H4 (cell line): ENCODE measurements around the gene NR1I2. TPM values are rescaled to one million over a fixed set of nuclear protein-coding genes. Genes with fewer than 3 reads are reported as not detected.

Experiments
- DNase-seq: peaks from one replicate; pipeline ENCODE4 v3.0.0-alpha.2; 2015; ENCODE audit warnings: low spot score
- total RNA-seq: library from RNA; depleted of rRNA; stranded (reverse); fragments of >200 nt; shearing (Covaris generic); gene quantifications from 2 replicates; pipeline ENCODE4 v1.2.3, GENCODE V29; 2014; rRNA removed

The NR1I2 gene
- not detected in 2 replicates for total RNA-seq

DNA sequence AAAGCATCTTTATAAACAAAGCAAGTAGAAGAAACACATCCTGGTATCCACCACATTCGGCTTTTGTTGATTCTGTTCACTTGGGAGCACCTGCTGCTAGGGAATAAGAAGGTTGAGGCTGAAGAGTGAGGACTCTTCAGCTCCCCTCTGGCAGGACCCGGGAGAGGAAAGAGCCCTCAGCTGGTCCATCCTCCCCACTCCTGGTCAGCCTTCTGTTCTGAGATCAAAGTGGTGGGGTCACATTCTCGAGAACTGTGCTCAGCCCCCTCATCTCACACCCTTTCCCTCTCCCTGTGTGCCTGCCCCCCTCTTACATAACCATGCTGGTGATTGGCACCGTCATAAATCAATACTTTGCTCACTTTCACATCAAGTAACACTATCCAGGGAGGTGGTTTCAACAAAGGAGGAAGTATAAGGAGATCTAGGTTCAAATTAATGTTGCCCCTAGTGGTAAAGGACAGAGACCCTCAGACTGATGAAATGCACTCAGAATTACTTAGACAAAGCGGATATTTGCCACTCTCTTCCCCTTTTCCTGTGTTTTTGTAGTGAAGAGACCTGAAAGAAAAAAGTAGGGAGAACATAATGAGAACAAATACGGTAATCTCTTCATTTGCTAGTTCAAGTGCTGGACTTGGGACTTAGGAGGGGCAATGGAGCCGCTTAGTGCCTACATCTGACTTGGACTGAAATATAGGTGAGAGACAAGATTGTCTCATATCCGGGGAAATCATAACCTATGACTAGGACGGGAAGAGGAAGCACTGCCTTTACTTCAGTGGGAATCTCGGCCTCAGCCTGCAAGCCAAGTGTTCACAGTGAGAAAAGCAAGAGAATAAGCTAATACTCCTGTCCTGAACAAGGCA is at the start of gene NR1I2:
Gene NR1I2, plus strand, starts transcription at position 772 of the 869 bp plus-strand sequence.
- DNase-seq: no peak

DNA sequence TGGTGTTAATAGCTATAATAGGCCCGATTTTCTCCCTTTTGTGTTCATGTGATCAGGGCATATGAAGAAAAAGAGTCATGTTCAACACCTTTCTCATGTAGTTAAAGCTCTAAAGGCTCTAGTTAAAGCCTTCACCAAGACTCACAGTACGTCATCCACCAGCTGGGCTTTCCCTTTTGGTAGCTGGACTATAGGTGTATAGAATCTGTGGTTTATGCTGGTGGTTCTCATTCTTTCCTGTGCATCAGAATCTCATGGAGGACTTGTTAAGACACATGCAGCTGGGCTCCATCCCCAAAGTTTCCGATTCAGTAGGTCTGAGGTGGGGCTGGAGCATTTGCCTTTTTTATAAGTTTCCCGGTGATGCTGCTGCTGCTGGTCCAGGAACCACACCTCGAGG is 48.1 kb upstream of the NR1I2 start:
- no peak for DNase-seq

DNA sequence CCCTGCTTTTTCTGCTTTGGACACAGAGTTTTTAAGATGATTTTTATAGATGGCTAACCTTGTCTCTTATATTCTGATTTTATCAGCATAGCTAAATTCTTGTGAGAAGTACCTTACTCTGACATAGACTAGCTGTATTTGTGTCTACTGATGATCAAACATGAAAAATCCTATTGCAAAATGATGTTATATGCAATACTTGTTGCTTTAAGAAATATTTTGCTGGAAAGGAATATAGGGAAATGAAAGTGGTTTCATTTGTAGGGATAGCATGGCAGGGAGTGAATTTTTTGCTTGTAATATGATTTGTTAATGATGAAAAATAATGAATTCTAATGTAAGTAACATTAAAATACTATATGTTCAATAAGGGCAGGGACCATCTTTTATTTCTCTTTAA is 43.2 kb upstream of the NR1I2 start:
- no peak for DNase-seq

GRCh38 chr3:119741657-119742590 is 40.0 kb upstream of the NR1I2 start:
- DNase-seq: no peak

- no peak for DNase-seq
Measured at GRCh38 chr3:119743921-119744320, 38.0 kb upstream of the NR1I2 start.

- DNase-seq: no peak
Measured at GRCh38 chr3:119745942-119746341, 36.0 kb upstream of the NR1I2 start.

- DNase-seq: no peak
Measured at GRCh38 chr3:119746423-119746822, 35.5 kb upstream of the NR1I2 start.

GRCh38 chr3:119747357-119747756 is 34.5 kb upstream of the NR1I2 start:
- no peak for DNase-seq

- DNase-seq: no peak
Measured at GRCh38 chr3:119748991-119749390, 32.9 kb upstream of the NR1I2 start.

- DNase-seq: no peak
Measured at GRCh38 chr3:119751423-119751822, 30.5 kb upstream of the NR1I2 start.

DNA sequence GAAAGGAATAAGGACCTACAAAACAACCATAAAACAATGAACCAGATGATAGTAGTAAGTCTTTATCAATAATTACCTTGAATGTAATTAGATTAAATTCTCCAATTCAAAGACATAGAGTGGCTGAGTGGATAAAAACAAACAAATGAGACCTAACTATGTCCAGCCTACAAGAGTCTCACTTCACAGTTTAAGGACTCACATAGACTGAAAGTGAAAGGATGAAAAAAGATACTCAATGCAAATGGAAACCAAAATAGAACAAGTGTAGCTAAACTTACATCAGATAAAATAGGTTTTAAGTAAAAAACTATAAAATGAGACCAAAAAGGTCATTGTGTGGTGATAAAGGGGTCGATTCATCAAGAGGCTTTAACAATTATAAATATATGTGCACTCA is 21.9 kb upstream of the NR1I2 start:
- no peak for DNase-seq

GRCh38 chr3:119762876-119763275 is 19.0 kb upstream of the NR1I2 start:
- no peak for DNase-seq

- DNase-seq: no peak
Measured at GRCh38 chr3:119763466-119763865, 18.4 kb upstream of the NR1I2 start.

DNA sequence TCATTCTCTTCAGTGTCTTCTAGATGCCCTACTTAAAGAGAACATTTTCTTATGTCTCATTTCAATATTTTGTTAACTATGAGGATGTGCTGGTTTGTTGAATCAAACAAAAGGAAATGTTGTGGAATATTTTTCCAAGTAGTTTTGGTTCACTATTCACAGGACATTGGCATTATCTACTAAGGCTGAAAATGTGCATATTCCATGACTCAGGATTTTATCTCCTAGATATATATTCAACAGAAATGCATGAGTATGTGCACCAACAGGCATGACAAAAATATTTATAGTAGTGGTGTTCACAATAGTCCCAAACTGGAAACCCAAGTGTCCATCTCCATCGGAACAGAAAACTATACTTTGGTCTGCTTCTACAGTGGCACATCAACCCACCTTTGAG is 16.7 kb upstream of the NR1I2 start:
- no peak for DNase-seq

DNA sequence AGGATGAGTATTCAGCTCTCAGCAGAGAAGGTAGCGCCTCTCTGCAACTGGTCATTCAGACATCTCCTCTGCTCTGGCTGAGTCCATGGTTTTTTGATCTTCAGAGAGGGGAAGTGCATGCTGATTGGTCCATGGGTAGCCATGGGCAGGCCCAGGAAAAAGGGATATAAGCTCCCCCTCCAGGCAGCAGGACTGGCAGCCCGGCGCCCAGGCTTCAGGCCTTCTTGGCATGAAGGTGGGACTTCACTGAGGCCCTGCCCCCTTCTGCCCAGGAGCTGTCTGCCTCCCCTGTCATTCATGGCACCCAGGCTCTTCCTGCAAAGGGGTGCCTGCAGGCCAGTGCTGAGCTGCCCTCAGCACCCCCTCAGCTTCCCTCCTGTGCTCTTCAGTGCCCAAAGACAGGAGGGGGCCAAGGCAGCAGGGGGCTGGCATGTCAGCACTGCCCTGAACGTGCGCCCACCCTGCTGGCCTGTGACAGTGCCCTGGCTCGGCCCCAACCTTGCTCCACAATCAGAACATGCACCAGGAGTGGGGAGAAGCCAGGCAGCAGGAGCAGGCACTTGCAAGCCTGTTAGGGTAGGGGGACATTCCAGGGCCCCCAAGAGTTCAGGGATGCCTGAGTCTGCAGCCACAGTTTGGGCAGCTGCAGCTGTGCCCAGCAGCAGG is 13.8 kb upstream of the NR1I2 start:
- no peak for DNase-seq

- DNase-seq: no peak
Measured at GRCh38 chr3:119768668-119769393, 13.1 kb upstream of the NR1I2 start.

GRCh38 chr3:119769394-119770149 is 12.3 kb upstream of the NR1I2 start:
- DNase-seq: no peak

DNA sequence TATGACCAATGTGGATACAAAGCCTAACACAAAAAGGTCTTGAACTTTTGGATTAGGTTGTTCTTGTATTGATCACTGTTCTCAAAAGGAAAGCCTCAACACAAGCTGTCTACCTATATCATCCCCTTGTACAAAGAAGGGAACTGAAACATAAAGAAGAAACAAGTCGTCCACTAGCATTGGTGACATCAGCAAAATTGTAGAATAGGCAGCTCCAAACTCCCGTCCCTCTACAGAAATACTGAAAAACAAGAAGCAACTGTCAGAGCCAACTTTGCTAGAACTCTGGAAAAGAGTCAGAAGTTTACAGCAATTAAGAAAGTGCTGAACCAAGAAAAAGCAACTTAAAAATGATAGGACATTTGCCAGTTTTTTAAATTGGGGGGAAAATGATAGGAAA is 7.5 kb upstream of the NR1I2 start:
- no peak for DNase-seq

- DNase-seq: no peak
Measured at GRCh38 chr3:119776304-119776703, 5.6 kb upstream of the NR1I2 start.

- no peak for DNase-seq
Measured at GRCh38 chr3:119778176-119778575, 3.7 kb upstream of the NR1I2 start.

DNA sequence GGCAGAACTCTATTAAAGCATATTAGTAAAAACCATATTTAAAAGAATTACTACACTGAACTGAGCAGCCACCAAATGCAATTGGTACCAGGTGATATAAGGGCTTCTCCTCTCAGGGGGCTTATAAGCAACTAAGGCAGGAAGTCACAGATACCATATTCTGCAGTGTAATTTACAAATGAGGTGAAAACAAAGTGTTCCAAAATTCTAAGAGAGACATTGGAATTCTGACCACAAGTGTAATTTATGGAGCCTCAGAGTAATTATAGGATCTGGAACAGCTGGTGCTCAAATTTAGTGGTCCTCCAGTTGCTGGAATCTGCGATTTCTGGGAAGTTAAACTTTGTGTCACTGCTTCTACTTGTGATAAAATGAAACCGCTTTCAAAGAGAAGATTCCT is 3.1 kb upstream of the NR1I2 start:
- no peak for DNase-seq
